ENCODE measurements around the gene ACTN3. TPM values are rescaled to one million over a fixed set of nuclear protein-coding genes. Genes with fewer than 3 reads are reported as not detected.
A peak's percentile ranks its signal among the peaks of the same experiment; 100 is the strongest.

Gene ACTN3
- total RNA-seq, 2 donors from 2014 or later = not detected

DNA sequence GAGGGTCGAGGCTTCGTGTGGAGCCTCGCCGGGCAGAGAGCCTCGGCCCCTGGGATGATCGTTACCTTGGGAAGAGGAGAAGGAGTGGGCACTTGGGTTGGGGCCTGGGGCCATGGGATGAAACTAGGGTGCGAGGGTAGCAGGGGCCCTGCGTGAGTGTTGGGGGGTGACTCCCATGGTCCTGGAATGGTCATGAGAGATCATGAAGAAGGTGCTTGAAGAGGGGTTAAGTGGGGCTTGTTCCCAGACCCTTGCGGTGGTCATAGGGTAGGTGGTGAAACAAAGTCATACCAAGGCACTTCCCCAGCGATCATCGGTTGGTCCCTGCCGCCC lies 46.6 kb downstream of the ACTN3 start:
- WGBS, 2 donors = 14 to 23% methylated on average over 6 to 12 of the region's 12 CpGs
- Histone ChIP-seq H3K27ac (peak overlapping the region; percentile 54 to 84 (median 71)), H3K4me1 (peaks cover 32% of the 10 kb centered on the region), H3K36me3 (replicated peaks in 1 of 2; ENCODE audit: insufficient read depth in 1 of 2, low read depth in 2 of 2) (no peaks in the 10 kb centered on the region), H3K9me3 (no peaks in the 10 kb centered on the region), H3K4me3 (peak overlapping the region in 1 of 2 donors; percentile 40), H3K27me3 (no peaks in the 10 kb centered on the region)
- no peak for TF ChIP-seq CTCF (IDR thresholded peaks at IDR 0.05)
- no peak for TF ChIP-seq POLR2A (IDR thresholded peaks at IDR 0.05)
- ATAC-seq (peak; percentile 3), DNase-seq (peak in 1 of 4 donors; percentile 10)
- intact Hi-C loops (cut with DNase I) = no loop called here

DNA sequence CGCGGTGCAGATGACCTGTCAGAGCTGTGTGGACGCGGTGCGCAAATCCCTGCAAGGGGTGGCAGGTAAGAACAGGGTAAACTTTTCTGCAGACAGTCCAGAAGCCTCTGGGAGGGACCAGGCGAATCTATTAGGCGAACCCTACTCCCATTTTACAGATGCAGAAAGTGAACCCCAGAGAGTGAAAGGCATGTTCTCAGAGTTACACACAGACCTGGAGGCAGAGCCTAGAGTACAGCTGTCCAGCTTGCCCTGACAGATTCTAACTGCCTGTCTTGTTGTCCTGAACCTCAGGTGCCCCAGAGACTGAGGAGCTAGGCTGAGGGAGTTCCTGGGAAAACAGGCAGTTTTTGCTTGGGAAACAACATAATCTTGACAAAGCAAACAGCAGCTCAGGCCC lies 46.9 kb downstream of the ACTN3 start:
- no peak for ATAC-seq
- no peak for DNase-seq
- no peaks in the 10 kb centered on the region for H3K27me3 ChIP-seq
- TF ChIP-seq CTCF (IDR thresholded peaks at IDR 0.05) (no peak), POLR2A (IDR thresholded peaks at IDR 0.05) (no peak)
- 41 to 47% methylated on average over 6 to 7 of the region's 7 CpGs for WGBS, 2 donors
- no peak overlapping the region for H3K4me3 ChIP-seq
- no peaks in the 10 kb centered on the region for H3K36me3 ChIP-seq (replicated peaks in 1 of 2; ENCODE audit: insufficient read depth in 1 of 2, low read depth in 2 of 2)
- intact Hi-C loops (cut with DNase I) = no loop called here
- H3K27ac ChIP-seq = peak overlapping the region in 1 of 4 donors; percentile 83
- H3K9me3 ChIP-seq = no peaks in the 10 kb centered on the region
- peaks cover 32% of the 10 kb centered on the region for H3K4me1 ChIP-seq

DNA sequence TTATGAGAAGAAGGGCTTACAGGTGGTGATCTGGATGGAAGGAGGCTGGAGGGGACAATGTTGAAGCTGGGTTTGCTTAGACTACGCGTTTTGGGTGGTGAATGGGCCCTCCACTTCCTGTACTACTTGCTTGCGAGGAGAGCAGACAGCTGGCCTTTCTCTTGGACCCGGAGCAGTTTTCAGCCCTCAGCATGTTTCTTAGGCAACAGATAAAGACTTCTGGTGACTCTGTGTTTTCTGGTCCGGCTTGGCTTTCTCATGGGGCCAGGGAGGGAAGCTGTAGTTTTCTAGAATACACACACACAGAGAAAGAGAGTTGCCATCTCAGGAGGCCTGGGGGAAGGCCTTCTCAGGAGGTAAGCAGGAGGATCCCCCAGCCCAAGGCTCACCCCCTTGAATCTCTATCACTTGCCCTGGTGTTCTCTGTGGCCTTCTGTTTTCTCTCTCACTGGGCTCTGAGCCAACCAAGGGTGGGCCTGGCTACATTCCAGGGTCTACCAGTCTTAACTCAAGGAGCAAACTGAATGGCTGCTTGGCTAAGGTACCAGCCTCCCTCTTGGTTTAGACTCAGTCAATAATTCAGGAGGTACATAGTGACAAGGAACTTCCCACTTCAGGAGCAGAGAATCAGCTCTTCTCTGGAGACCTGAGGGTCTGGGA lies 48.7 kb downstream of the ACTN3 start:
- WGBS, 2 donors = 51 to 55% methylated on average over 4 to 5 of the region's 5 CpGs
- Histone ChIP-seq H3K36me3 (replicated peaks in 1 of 2; ENCODE audit: insufficient read depth in 1 of 2, low read depth in 2 of 2) (peaks cover 0 to 7% of the 10 kb centered on the region in 2 donors), H3K4me1 (peaks cover 32% of the 10 kb centered on the region), H3K4me3 (no peak overlapping the region), H3K9me3 (no peaks in the 10 kb centered on the region), H3K27ac (no peak overlapping the region), H3K27me3 (no peaks in the 10 kb centered on the region)
- no peak for ATAC-seq
- peak; percentile 37 to 61 (median 46) for DNase-seq
- intact Hi-C loops (cut with DNase I) = no loop called here
- TF ChIP-seq CTCF (IDR thresholded peaks at IDR 0.05) (no peak), POLR2A (IDR thresholded peaks at IDR 0.05) (no peak)

DNA sequence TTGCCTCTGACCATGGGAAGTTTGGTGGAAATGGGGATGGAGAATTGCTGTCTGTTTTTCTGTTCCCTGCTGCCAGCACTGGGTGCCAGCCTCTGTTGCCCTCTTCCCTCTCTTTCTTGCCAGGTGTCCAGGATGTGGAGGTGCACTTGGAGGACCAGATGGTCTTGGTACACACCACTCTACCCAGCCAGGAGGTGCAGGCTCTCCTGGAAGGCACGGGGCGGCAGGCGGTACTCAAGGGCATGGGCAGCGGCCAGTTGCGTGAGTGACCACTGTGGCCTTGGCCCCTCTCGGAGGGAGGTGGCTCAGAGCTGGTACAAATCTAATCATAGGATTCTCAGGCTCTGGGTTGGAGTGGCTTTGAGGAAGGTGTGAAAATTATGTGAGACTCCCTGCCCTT lies 52.3 kb downstream of the ACTN3 start:
- Histone ChIP-seq H3K4me3 (no peak overlapping the region), H3K27me3 (no peaks in the 10 kb centered on the region), H3K4me1 (peaks cover 17% of the 10 kb centered on the region), H3K9me3 (no peaks in the 10 kb centered on the region), H3K36me3 (replicated peaks in 1 of 2; ENCODE audit: insufficient read depth in 1 of 2, low read depth in 2 of 2) (peaks cover 0 to 7% of the 10 kb centered on the region in 2 donors), H3K27ac (no peak overlapping the region)
- DNase-seq = no peak
- no peak for ATAC-seq
- intact Hi-C loops (cut with DNase I) = no loop called here
- 86% methylated on average over 6 of the region's 6 CpGs for WGBS, 2 donors
- TF ChIP-seq CTCF (IDR thresholded peaks at IDR 0.05) (no peak), POLR2A (IDR thresholded peaks at IDR 0.05) (no peak)

DNA sequence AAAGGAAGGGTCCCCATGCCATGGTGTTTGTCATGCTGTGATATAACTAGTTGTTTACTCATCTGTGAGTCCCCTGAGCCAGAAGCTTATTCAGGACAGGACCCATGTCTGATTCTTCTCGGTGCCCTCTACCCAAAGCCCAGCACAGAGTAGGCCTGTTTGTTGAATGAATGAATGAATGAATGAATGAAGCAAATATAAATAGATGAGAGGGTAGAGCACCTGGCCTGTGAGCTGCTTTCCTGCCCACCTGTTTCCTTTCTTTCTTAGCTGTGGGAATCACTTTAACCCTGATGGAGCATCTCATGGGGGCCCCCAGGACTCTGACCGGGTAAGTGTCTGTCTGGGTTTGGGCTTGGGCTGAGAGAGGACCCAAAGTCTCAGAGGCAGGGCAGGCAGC lies 53.5 kb downstream of the ACTN3 start:
- intact Hi-C loops (cut with DNase I) = no loop called here
- TF ChIP-seq CTCF (IDR thresholded peaks at IDR 0.05) (no peak), POLR2A (IDR thresholded peaks at IDR 0.05) (no peak)
- no peaks in the 10 kb centered on the region for H3K9me3 ChIP-seq
- H3K27me3 ChIP-seq = no peaks in the 10 kb centered on the region
- H3K4me3 ChIP-seq = no peak overlapping the region
- no peak overlapping the region for H3K27ac ChIP-seq
- 79 to 82% methylated on average over 2 of the region's 2 CpGs for WGBS, 2 donors
- H3K36me3 ChIP-seq (replicated peaks in 1 of 2; ENCODE audit: insufficient read depth in 1 of 2, low read depth in 2 of 2) = peaks cover 0 to 10% of the 10 kb centered on the region in 2 donors
- ATAC-seq (no peak), DNase-seq (no peak)
- peaks cover 7% of the 10 kb centered on the region for H3K4me1 ChIP-seq

Data from body of pancreas (tissue), 4 donors.